PFSK-1 (cell line): ENCODE results near the gene COMMD6.

Experiments used
- POLR2AphosphoS5 ChIP-seq: IDR thresholded peaks from 2 replicates; pipeline ENCODE4 v1.6.1; 2012; ENCODE audit warnings: low read depth, mild to moderate bottlenecking, control low read depth, low read length, moderate library complexity
- SIN3A ChIP-seq: IDR thresholded peaks from 2 replicates; pipeline ENCODE4 v1.6.1; 2012; ENCODE audit warnings: mild to moderate bottlenecking, low read length, moderate library complexity, borderline replicate concordance; ENCODE audit not compliant: insufficient read depth
- TAF1 ChIP-seq: IDR thresholded peaks from 2 replicates; pipeline ENCODE4 v1.6.1; 2012; ENCODE audit warnings: low read length, control low read depth, borderline replicate concordance; ENCODE audit not compliant: insufficient read depth
- TF ChIP-seq, protein P1 (sequence below), 2 experiments: IDR thresholded peaks; 2 replicates each; pipeline versions ENCODE4 v1.6.1 to v1.8.0; 2011 to 2012; ENCODE audit warnings: low read depth in 2 of 2, low read length in 2 of 2, control low read depth in 1 of 2, inconsistent platforms in 1 of 2, mild to moderate bottlenecking in 1 of 2, moderate library complexity in 1 of 2; ENCODE audit not compliant: insufficient read depth in 1 of 2

DNA sequence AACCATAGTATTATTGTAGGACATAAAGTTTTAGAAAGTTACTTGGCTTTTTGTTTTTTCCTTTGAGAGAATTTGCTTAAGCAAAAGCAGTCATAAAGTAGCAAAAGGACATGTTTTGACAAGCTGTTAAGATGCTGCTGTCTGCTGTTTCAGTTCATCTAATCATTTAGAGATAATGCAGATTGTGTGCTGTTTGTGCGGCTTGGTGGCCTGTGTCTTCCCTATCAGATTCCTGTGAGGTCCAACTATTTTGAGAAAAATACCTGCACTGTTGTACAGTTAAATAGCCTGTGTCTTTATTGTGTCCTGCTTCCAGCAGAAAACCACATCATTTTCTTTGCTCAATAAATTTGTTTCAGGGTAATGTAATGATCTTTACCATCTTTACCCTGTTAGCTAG, 31.9 kb upstream of the COMMD6 start:
- TF ChIP-seq POLR2AphosphoS5 (no peak), TAF1 (no peak), SIN3A (no peak)
- TF ChIP-seq, protein P1, sequence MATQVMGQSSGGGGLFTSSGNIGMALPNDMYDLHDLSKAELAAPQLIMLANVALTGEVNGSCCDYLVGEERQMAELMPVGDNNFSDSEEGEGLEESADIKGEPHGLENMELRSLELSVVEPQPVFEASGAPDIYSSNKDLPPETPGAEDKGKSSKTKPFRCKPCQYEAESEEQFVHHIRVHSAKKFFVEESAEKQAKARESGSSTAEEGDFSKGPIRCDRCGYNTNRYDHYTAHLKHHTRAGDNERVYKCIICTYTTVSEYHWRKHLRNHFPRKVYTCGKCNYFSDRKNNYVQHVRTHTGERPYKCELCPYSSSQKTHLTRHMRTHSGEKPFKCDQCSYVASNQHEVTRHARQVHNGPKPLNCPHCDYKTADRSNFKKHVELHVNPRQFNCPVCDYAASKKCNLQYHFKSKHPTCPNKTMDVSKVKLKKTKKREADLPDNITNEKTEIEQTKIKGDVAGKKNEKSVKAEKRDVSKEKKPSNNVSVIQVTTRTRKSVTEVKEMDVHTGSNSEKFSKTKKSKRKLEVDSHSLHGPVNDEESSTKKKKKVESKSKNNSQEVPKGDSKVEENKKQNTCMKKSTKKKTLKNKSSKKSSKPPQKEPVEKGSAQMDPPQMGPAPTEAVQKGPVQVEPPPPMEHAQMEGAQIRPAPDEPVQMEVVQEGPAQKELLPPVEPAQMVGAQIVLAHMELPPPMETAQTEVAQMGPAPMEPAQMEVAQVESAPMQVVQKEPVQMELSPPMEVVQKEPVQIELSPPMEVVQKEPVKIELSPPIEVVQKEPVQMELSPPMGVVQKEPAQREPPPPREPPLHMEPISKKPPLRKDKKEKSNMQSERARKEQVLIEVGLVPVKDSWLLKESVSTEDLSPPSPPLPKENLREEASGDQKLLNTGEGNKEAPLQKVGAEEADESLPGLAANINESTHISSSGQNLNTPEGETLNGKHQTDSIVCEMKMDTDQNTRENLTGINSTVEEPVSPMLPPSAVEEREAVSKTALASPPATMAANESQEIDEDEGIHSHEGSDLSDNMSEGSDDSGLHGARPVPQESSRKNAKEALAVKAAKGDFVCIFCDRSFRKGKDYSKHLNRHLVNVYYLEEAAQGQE (IDR thresholded peaks at IDR 0.05; ENCODE audit: insufficient read depth in 1 of 2, low read depth in 2 of 2, low read length in 2 of 2) = no peak
